ENCODE data around the gene CYLD.

Gene CYLD

GRCh38 chr16:50711862-50712559 is 29.9 kb upstream of the CYLD start:
- no peak for DNase-seq

- no peak for DNase-seq
These were observed 29.4 kb upstream of the CYLD start for GRCh38 chr16:50712560-50712898.

GRCh38 chr16:50712956-50713355 is 28.9 kb upstream of the CYLD start:
- no peak for DNase-seq

DNA sequence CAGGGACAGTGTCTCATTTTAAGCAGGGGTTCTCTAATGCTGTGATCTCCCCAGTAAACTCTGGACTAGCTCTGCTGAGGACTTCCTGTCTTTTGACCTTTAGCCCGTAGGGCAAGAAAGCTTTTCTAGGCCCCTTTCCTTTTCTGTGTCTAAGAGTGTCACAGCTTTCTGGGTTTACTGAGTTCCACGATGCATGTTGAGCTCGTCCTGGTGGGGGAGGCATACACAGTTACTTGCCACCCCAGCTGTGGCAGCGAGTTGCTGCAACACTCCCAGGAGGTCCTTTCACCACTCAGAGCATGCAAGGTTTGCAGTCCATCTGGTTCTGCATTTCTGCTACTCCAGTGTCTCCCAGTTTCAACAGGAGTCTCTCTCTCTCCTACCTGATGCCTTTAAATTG is 24.8 kb upstream of the CYLD start:
- no peak for DNase-seq

- DNase-seq, result no peak
These were observed 24.4 kb upstream of the CYLD start for GRCh38 chr16:50717494-50717893.

DNA sequence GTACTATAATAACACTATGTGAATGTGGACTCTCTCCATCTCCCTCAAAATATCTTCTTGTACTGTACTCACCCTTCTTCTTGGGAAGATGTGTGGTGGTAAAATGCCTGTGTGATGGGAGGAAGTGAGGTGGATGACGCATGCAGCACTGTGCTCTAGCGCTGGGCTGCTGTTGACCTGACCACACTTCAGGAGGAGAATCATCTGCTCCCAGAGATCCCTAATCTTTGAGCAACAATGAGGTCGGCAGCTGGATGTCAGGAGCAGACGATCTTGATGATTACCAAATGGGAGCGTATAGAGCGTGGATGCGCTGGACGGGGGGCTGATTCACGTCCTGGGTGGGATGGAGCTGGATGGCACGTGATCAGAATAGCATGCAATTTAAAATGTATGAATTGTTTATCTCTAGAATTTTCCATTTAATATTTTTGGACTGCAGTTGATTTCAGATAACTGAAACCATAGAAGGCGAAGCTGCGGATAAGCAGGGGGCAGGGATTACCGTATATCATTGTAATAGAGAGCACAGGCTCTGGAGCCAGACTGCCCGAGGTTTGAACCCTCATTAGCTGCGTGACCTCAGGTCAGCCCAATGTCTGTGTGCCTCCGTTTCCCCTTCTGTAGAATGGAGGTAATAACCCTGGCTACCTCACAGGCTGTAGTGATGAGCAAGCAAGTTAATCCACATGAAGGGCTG is 23.7 kb upstream of the CYLD start:
- DNase-seq, result no peak

GRCh38 chr16:50718761-50719400 is 23.0 kb upstream of the CYLD start:
- no peak for DNase-seq

GRCh38 chr16:50719401-50720337 is 22.2 kb upstream of the CYLD start:
- no peak for DNase-seq

DNA sequence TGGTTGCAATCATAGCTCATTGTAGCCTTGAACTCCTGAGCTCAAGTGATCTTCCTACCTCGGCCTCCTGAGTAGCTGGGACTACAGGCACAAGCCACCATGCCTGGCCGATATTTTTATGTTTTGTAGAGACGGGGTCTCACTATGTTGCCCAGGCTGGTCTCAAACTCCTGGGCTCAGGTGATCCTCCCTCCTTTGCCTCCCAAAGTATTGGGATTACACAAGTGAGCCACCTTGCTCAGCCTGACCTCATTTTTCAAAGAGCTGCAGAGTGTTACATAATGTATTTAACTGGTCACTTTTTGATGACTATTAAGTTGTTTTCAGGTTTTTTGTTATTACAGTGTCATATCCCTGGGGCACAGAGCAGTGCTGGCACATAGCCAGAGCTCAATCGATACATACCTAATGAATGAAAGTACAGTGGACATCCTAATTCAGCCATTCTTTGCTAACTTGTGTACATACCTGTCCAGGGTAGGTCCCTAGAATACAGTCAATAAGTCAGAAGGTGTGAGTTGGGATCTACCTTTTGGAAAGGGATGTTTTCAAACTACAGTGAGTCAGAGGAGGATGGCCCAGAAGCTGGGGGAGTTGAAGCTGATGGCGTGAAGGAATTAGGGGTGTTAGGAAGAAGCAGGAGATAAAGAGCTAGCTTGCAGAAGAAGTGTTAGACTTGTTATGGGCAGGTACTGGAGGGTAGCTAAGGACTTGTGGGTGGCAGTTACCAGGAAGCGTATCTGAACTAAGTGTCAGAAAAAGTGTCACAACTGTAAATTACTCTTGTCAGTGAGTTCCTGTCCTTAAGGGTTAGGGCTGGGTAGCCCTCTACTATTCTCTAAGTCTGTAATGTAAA is 20.1 kb upstream of the CYLD start:
- no peak for DNase-seq

GRCh38 chr16:50722405-50722737 is 19.5 kb upstream of the CYLD start:
- DNase-seq, result no peak

- no peak for DNase-seq
These were observed 18.9 kb upstream of the CYLD start for GRCh38 chr16:50722960-50723359.

GRCh38 chr16:50724306-50724705 is 17.6 kb upstream of the CYLD start:
- no peak for DNase-seq

DNA sequence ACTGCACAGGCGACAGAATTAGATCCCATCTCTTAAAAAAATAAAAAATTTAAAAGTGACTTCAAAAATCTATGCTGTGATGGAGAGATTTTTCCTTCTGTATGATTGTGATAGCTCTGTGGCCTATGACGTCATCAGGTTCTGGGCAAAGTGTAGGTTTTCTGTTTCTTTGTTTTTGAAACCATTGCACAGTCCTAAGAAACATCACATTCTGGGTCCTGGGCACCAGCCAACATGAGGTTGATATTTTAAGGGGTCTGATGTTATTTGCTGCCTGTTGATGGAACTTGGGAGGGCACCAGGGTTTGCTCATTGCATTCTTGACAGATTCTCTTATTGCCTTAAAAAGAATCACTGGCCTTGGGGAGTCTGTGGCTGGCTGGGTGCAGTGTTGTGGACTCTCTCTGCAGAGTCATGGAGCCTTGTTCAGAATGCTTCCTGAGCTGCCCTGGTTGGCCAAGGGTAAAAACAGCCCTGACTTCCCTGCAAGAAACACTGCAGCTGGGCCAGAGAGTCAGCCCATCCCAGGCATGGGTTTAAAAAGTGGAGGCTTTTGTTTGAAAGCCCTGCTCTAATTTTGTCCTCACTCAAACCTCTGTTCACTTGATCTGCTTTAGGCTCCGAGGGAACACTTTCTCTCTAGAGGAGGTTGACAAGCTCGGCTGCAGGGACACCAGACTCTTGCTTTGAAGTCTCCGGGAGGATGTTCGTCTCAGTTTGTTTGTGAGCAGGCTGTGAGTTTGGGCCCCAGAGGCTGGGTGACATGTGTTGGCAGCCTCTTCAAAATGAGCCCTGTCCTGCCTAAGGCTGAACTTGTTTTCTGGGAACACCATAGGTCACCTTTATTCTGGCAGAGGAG is 10.5 kb upstream of the CYLD start:
- DNase-seq, result no peak

GRCh38 chr16:50731989-50732832 is 9.7 kb upstream of the CYLD start:
- no peak for DNase-seq

DNA sequence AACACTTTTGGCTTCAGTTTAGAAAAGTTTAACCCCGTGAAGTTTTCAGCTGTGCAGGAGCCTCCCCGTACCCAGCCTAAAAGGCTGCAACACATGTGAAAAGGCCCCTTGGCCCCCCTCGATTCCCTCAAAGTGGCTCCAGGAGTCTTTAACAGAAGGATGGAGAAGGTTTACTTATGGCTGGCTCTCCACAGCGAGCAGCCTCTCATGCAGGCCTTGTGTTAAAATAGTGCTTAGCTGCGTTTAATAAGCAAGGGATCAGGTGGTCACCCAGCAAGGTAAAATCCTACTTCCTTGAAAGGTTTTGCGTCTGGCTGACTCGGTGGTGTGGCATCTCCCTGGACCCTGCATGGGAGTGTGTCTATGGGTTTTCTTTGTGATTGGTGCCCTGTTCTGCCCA is 8.4 kb upstream of the CYLD start:
- DNase-seq, result no peak

- DNase-seq, result no peak
These were observed 6.2 kb upstream of the CYLD start for GRCh38 chr16:50735629-50736122.

- no peak for DNase-seq
These were observed 5.4 kb upstream of the CYLD start for GRCh38 chr16:50736448-50736847.

- DNase-seq, result no peak
These were observed 4.4 kb upstream of the CYLD start for GRCh38 chr16:50737420-50737959.

DNA sequence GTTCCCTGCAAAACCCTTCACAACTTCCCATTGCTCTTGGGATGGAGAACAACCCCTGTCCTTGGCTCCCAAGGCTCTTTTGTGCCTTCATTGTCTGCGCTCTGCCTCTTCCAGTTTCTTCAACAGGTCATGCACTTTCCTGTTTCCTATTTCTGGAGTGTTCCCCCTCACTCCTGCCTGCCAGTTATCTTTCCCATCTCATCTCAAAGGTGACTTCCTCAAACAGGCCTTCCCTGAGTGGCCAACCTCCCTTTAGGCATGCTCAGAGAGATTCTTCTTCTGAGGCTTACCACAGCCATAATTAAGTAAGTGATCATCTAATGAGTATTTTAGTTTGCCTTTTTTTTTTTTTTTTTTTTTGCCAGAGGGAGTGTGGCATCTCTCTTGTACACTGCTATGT is 2.9 kb upstream of the CYLD start:
- no peak for DNase-seq

GRCh38 chr16:50740736-50741135 is 1.1 kb upstream of the CYLD start:
- no peak for DNase-seq
